ENCODE measurements around the gene STIM1.

- TF ChIP-seq POLR2AphosphoS5 (IDR thresholded peaks at IDR 0.05) (no peak), EP300 (IDR thresholded peaks at IDR 0.05) (no peak)
Measured at GRCh38 chr11:3957437-3957836, 102.0 kb downstream of the STIM1 start.

All from gastroesophageal sphincter (tissue), 2 donors.